HepG2 (cell line): ENCODE measurements around the gene CPNE1. TPM values are rescaled to one million over a fixed set of nuclear protein-coding genes. Genes with fewer than 3 reads are reported as not detected.

Experiments used
- BRF2 ChIP-seq: sonication (generic); formaldehyde crosslinking; IDR thresholded peaks from 2 replicates; pipeline ENCODE4 v1.8.1; 2022; ENCODE audit warnings: mild to moderate bottlenecking, missing genetic modification reagents
- CHCHD3 ChIP-seq: sonication (generic); formaldehyde crosslinking; IDR thresholded peaks from 2 replicates; pipeline ENCODE4 v1.8.0; 2022; ENCODE audit warnings: mild to moderate bottlenecking, missing genetic modification reagents, moderate library complexity
- FOXO4 ChIP-seq: sonication (generic); formaldehyde crosslinking; conservative IDR thresholded peaks from 2 replicates; pipeline ENCODE4 v1.8.1; 2023; ENCODE audit warnings: missing genetic modification reagents
- GTF3A ChIP-seq: sonication (generic); formaldehyde crosslinking; conservative IDR thresholded peaks from 2 replicates; pipeline ENCODE4 v1.4.0; 2020; ENCODE audit warnings: mild to moderate bottlenecking, missing genetic modification reagents
- HIVEP1 ChIP-seq: sonication (generic); formaldehyde crosslinking; IDR thresholded peaks from 2 replicates; pipeline ENCODE4 v1.4.0; 2020; ENCODE audit warnings: mild to moderate bottlenecking, missing genetic modification reagents
- HNF1A ChIP-seq, 2 experiments: sonication (generic) in 1 of 2; formaldehyde crosslinking in 1 of 2; IDR thresholded peaks; 2 replicates each; pipeline versions ENCODE4 v1.4.0 to v1.6.1; 2016 to 2020; ENCODE audit warnings: borderline replicate concordance in 1 of 2, low read depth in 1 of 2, mild to moderate bottlenecking in 1 of 2, missing genetic modification reagents in 1 of 2
- KLF12 ChIP-seq: sonication (generic); formaldehyde crosslinking; IDR thresholded peaks from 2 replicates; pipeline ENCODE4 v1.4.0; 2020; ENCODE audit warnings: missing genetic modification reagents, borderline replicate concordance
- KMT2B ChIP-seq: IDR thresholded peaks from 2 replicates; pipeline ENCODE4 v1.6.1; 2016; ENCODE audit warnings: missing genetic modification reagents, missing compliant biosample characterization
- NCOA2 ChIP-seq: sonication (generic); formaldehyde crosslinking; IDR thresholded peaks from 2 replicates; pipeline ENCODE4 v1.8.0; 2022; ENCODE audit warnings: inconsistent platforms
- NRL ChIP-seq: sonication (generic); formaldehyde crosslinking; IDR thresholded peaks from 2 replicates; pipeline ENCODE4 v1.5.0; 2020; ENCODE audit warnings: missing genetic modification reagents, mild to moderate bottlenecking, moderate library complexity, borderline replicate concordance
- SPEN ChIP-seq: sonication (generic); formaldehyde crosslinking; IDR thresholded peaks from 2 replicates; pipeline ENCODE4 v1.5.1; 2020; ENCODE audit warnings: low read depth, mild to moderate bottlenecking, missing genetic modification reagents
- TAF1 ChIP-seq: sonication (generic); formaldehyde crosslinking; IDR thresholded peaks from 2 replicates; pipeline ENCODE4 v1.4.0; 2020; ENCODE audit warnings: missing genetic modification reagents
- TCF7L2 ChIP-seq: IDR thresholded peaks from 2 replicates; pipeline ENCODE4 v1.6.1; 2011; ENCODE audit warnings: mild to moderate bottlenecking, low read depth, low read length, moderate library complexity
- ZBTB43 ChIP-seq: sonication (generic); formaldehyde crosslinking; conservative IDR thresholded peaks from 2 replicates; pipeline ENCODE4 v1.4.0; 2020; ENCODE audit warnings: missing genetic modification reagents
- ZNF251 ChIP-seq: sonication (generic); formaldehyde crosslinking; IDR thresholded peaks from 2 replicates; pipeline ENCODE4 v1.9.0; 2021; ENCODE audit warnings: mild to moderate bottlenecking, missing genetic modification reagents
- ZNF260 ChIP-seq: sonication (generic); formaldehyde crosslinking; IDR thresholded peaks from 2 replicates; pipeline ENCODE4 v1.4.0; 2020; ENCODE audit warnings: missing genetic modification reagents, low read depth, mild to moderate bottlenecking, borderline replicate concordance
- ZNF3 ChIP-seq: IDR thresholded peaks from 2 replicates; pipeline ENCODE4 v1.7.0; 2017; ENCODE audit warnings: inconsistent platforms
- ZNF30 ChIP-seq: sonication (generic); formaldehyde crosslinking; IDR thresholded peaks from 2 replicates; pipeline ENCODE4 v1.5.0; 2020; ENCODE audit warnings: mild to moderate bottlenecking, missing genetic modification reagents
- ZNF329 ChIP-seq: sonication (generic); formaldehyde crosslinking; IDR thresholded peaks from 2 replicates; pipeline ENCODE4 v1.9.0; 2021; ENCODE audit warnings: low read depth, mild to moderate bottlenecking, missing genetic modification reagents
- ZNF350 ChIP-seq: sonication (generic); formaldehyde crosslinking; IDR thresholded peaks from 2 replicates; pipeline ENCODE4 v1.4.0; 2020; ENCODE audit warnings: mild to moderate bottlenecking, low read depth, missing genetic modification reagents, borderline replicate concordance
- ZNF510 ChIP-seq: sonication (generic); formaldehyde crosslinking; IDR thresholded peaks from 2 replicates; pipeline ENCODE4 v1.4.0; 2020; ENCODE audit warnings: low read depth, mild to moderate bottlenecking, missing genetic modification reagents
- ZNF572 ChIP-seq: sonication (generic); formaldehyde crosslinking; IDR thresholded peaks from 2 replicates; pipeline ENCODE4 v1.5.1; 2020; ENCODE audit warnings: mild to moderate bottlenecking, missing genetic modification reagents
- ZNF615 ChIP-seq: sonication (generic); formaldehyde crosslinking; IDR thresholded peaks from 2 replicates; pipeline ENCODE4 v1.5.0; 2020; ENCODE audit warnings: mild to moderate bottlenecking, missing genetic modification reagents, borderline replicate concordance
- polyA plus RNA-seq, 8 experiments: library from polyadenylated mRNA; depleted of rRNA in 3 of 8; stranded (reverse) in 7 of 8; unstranded in 1 of 8; fragments of >200 nt; fragmentation: Illumina TruSeq in 4 of 8; extraction: Trizol in 4 of 8; gene quantifications; 2 replicates each; pipeline versions ENCODE4 v1.2.1 to v1.2.3, GENCODE V29; 2011 to 2016; ENCODE audit warnings: low read depth in 4 of 8, missing spikeins in 1 of 8, mixed read lengths in 1 of 8; ENCODE audit not compliant: insufficient read depth in 1 of 8
- total RNA-seq, 5 experiments: library from RNA; depleted of rRNA; stranded (reverse); fragments of >200 nt; fragmentation: Illumina TruSeq; extraction: Trizol; gene quantifications; 2 replicates each; pipeline ENCODE4 v1.2.3, GENCODE V29; 2016; ENCODE audit warnings: low read depth in 1 of 5

Gene CPNE1
- total and polyA plus RNA-seq, 2 of the 13 experiments (the other 11 are each of a cell fraction or from before 2014, with no cell fraction given): 408 to 431 TPM

GRCh38 chr20:35697696-35698297 is 33.1 kb upstream of the CPNE1 start (continued):
- TF ChIP-seq ZNF260 (CRISPR knock-in tag) (no peak), ZBTB43 (CRISPR knock-in tag) (0 out of 2 replicates have a peak, but pooled peaks have one; percentile 28), ZNF251 (CRISPR knock-in tag) (no peak), ZNF350 (no peak), ZNF30 (no peak), GTF3A (CRISPR knock-in tag) (no peak), ZNF615 (CRISPR knock-in tag) (no peak), ZNF510 (CRISPR knock-in tag) (no peak; the same call in 1 of the 2 replicates), HIVEP1 (CRISPR knock-in tag) (peak; percentile 81), ZNF329 (CRISPR knock-in tag) (no peak), KMT2B (no peak; the same call in 1 of the 2 replicates), TAF1 (CRISPR knock-in tag) (no peak), FOXO4 (no peak), SPEN (CRISPR knock-in tag) (no peak), HNF1A (IDR thresholded peaks at IDR 0.05; ENCODE audit: low read depth) (no peak), HNF1A (CRISPR knock-in tag; IDR thresholded peaks at IDR 0.05; ENCODE audit: borderline replicate concordance) (no peak), NRL (CRISPR knock-in tag) (0 out of 2 replicates have a peak, but pooled peaks have one; percentile 29), BRF2 (CRISPR knock-in tag) (no peak; the same call in 1 of the 2 replicates), NCOA2 (no peak), ZNF572 (CRISPR knock-in tag) (no peak), TCF7L2 (no peak), KLF12 (CRISPR knock-in tag) (no peak), ZNF3 (CRISPR knock-in tag) (no peak), CHCHD3 (CRISPR knock-in tag) (no peak)
